Astrocyte (in vitro differentiated cells and primary cell): ENCODE measurements around the gene TMEM100. TPM values are rescaled to one million over a fixed set of nuclear protein-coding genes. Genes with fewer than 3 reads are reported as not detected.

ENCODE experiments used
- DNase-seq: peaks from one replicate; pipeline ENCODE4 v3.0.0-alpha.2; 2010; ENCODE audit warnings: low read depth
- FAIRE-seq: peaks from 2 replicates; lab custom pipeline; 2011; peaks lifted over from hg19 to GRCh38; lab: Jason Lieb, UNC
- H2AFZ ChIP-seq: 2 replicates; pipeline ENCODE4 v1.6.0; 2012; ENCODE audit warnings: low read depth, low read length, inconsistent platforms
- H3K27ac ChIP-seq: 2 replicates; pipeline ENCODE4 v1.5.1; 2011; ENCODE audit warnings: low read depth, low read length, inconsistent platforms
- H3K27me3 ChIP-seq: 2 replicates; pipeline ENCODE4 v1.6.0; 2011; ENCODE audit warnings: low read length, inconsistent platforms; ENCODE audit not compliant: insufficient read depth
- H3K36me3 ChIP-seq: 2 replicates; pipeline ENCODE4 v1.5.1; 2011; ENCODE audit warnings: low read length, inconsistent platforms; ENCODE audit not compliant: insufficient read depth
- H3K4me1 ChIP-seq: 2 replicates; pipeline ENCODE4 v1.5.1; 2011; ENCODE audit warnings: low read length, inconsistent platforms; ENCODE audit not compliant: insufficient read depth
- H3K4me2 ChIP-seq: 2 replicates; pipeline ENCODE4 v1.6.0; 2012; ENCODE audit warnings: low read length, inconsistent platforms
- H3K4me3 ChIP-seq: 2 replicates; pipeline ENCODE4 v1.5.1; 2011; ENCODE audit warnings: low read depth, mild to moderate bottlenecking, low read length, inconsistent platforms; ENCODE audit not compliant: insufficient read depth
- H3K79me2 ChIP-seq: 2 replicates; pipeline ENCODE4 v1.6.0; 2012; ENCODE audit warnings: mild to moderate bottlenecking, low read length, inconsistent platforms; ENCODE audit not compliant: insufficient read depth
- H3K9ac ChIP-seq: 2 replicates; pipeline ENCODE4 v1.6.0; 2012; ENCODE audit warnings: mild to moderate bottlenecking, low read length, inconsistent platforms
- H3K9me3 ChIP-seq: 2 replicates; pipeline ENCODE4 v1.5.1; 2012; ENCODE audit warnings: low read depth, mild to moderate bottlenecking, low read length, inconsistent platforms; ENCODE audit not compliant: insufficient read depth
- H4K20me1 ChIP-seq: 2 replicates; pipeline ENCODE4 v1.6.0; 2012; ENCODE audit warnings: low read length, inconsistent platforms; ENCODE audit not compliant: insufficient read depth
- H3K27ac Mint-ChIP-seq: one replicate; pipeline ENCODE4 v1.8.0; 2021; ENCODE audit warnings: mild to moderate bottlenecking, mixed read lengths; ENCODE audit not compliant: unreplicated experiment
- H3K27me3 Mint-ChIP-seq: one replicate; pipeline ENCODE4 v1.8.0; 2021; ENCODE audit warnings: low read depth, mixed read lengths; ENCODE audit not compliant: unreplicated experiment
- H3K36me3 Mint-ChIP-seq: one replicate; pipeline ENCODE4 v1.8.0; 2021; ENCODE audit warnings: low read depth, mixed read lengths; ENCODE audit not compliant: unreplicated experiment
- H3K4me1 Mint-ChIP-seq: one replicate; pipeline ENCODE4 v1.8.0; 2021; ENCODE audit warnings: low read depth, mixed read lengths; ENCODE audit not compliant: unreplicated experiment
- H3K4me3 Mint-ChIP-seq: one replicate; pipeline ENCODE4 v1.8.0; 2021; ENCODE audit warnings: mild to moderate bottlenecking, moderate library complexity, mixed read lengths; ENCODE audit not compliant: unreplicated experiment
- H3K9me3 Mint-ChIP-seq: one replicate; pipeline ENCODE4 v1.8.0; 2021; ENCODE audit warnings: mild to moderate bottlenecking, mixed read lengths; ENCODE audit not compliant: unreplicated experiment
- CTCF ChIP-seq: IDR thresholded peaks from 2 replicates; pipeline ENCODE4 v1.5.1; 2011; ENCODE audit warnings: low read depth, mild to moderate bottlenecking, inconsistent platforms, low read length, moderate library complexity; ENCODE audit not compliant: insufficient read depth
- EZH2 ChIP-seq: IDR thresholded peaks from 2 replicates; pipeline ENCODE4 v1.6.1; 2012; ENCODE audit warnings: mild to moderate bottlenecking, low read length, inconsistent platforms; ENCODE audit not compliant: insufficient read depth
- total RNA-seq: library from RNA; stranded (reverse); gene quantifications from 2 replicates; pipeline ENCODE4 v1.2.1, GENCODE V29; 2021

The TMEM100 gene
- total RNA-seq, 1 donor from 2014 or later, result 7.3 TPM

- Mint-ChIP-seq H3K9me3 (no peaks in the 10 kb centered on the region), H3K27me3 (no peaks in the 10 kb centered on the region), H3K36me3 (no peaks in the 10 kb centered on the region), H3K27ac (no peak overlapping the region), H3K4me3 (no peak overlapping the region), H3K4me1 (peaks cover 42% of the 10 kb centered on the region)
- Histone ChIP-seq H3K9me3 (no peaks in the 10 kb centered on the region), H3K27ac (no peak overlapping the region), H2AFZ (no peak overlapping the region), H4K20me1 (no peaks in the 10 kb centered on the region), H3K4me3 (no peak overlapping the region), H3K36me3 (no peaks in the 10 kb centered on the region), H3K4me2 (no peak overlapping the region), H3K79me2 (no peaks in the 10 kb centered on the region), H3K9ac (no peak overlapping the region), H3K4me1 (peaks cover 28% of the 10 kb centered on the region), H3K27me3 (no peaks in the 10 kb centered on the region)
- TF ChIP-seq EZH2 (no peak), CTCF (no peak)
- no peak for DNase-seq
- no peak for FAIRE-seq
These were observed 6.8 kb upstream of the TMEM100 start for GRCh38 chr17:55729484-55729883.

DNA sequence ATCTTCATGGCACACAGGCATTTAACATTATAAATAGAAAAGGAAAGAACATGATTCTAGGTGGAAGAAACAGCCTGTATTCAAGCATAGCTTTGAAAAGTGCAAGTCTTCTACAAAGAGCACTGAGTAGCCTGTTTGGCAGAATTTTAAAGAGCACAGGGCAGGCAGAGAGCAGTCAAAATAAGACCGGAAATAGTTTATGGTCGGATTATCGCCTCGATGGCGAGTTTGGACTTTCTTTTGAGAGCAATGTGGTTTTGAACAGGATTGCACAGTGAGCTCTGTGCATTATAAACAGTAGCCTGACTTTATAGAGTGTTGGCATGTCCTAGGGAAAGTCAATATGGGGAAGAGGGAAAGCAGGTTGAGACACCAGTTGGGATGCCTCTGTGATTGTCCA, 6.2 kb upstream of the TMEM100 start:
- no peak overlapping the region for H3K27ac Mint-ChIP-seq
- no peaks in the 10 kb centered on the region for H3K36me3 Mint-ChIP-seq
- H3K36me3 ChIP-seq, result no peaks in the 10 kb centered on the region
- no peaks in the 10 kb centered on the region for H4K20me1 ChIP-seq
- no peak overlapping the region for H3K9ac ChIP-seq
- no peaks in the 10 kb centered on the region for H3K9me3 ChIP-seq
- H3K4me2 ChIP-seq, result no peak overlapping the region
- H2AFZ ChIP-seq, result no peak overlapping the region
- peaks cover 22% of the 10 kb centered on the region for H3K4me1 ChIP-seq
- H3K4me1 Mint-ChIP-seq, result peaks cover 35% of the 10 kb centered on the region
- no peaks in the 10 kb centered on the region for H3K9me3 Mint-ChIP-seq
- H3K27me3 ChIP-seq, result no peaks in the 10 kb centered on the region
- H3K27ac ChIP-seq, result no peak overlapping the region
- H3K4me3 Mint-ChIP-seq, result no peak overlapping the region
- no peaks in the 10 kb centered on the region for H3K27me3 Mint-ChIP-seq
- no peak overlapping the region for H3K4me3 ChIP-seq
- H3K79me2 ChIP-seq, result no peaks in the 10 kb centered on the region
- DNase-seq, result no peak
- no peak for TF ChIP-seq EZH2
- TF ChIP-seq CTCF, result no peak
- FAIRE-seq, result no peak

DNA sequence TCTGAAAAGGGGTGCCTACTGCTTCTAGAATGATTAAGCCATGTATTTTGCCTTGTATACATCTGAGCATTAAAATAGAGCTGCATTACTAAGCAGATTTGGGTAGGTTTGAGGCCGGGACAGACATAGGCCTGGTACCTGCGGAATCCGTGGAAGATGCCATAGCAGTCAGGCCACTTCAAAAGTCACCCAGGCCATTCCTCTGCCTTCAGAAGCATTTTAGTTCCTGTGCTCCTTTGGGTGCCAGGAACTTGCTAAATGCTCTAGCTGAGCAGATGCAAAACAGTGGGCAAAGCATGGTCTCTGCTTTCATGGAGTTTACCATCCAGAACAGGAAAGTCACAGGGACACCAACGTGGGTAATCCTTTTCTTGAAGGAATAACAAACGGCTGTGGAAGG, 5.7 kb upstream of the TMEM100 start:
- Histone ChIP-seq H2AFZ (no peak overlapping the region), H3K9ac (no peak overlapping the region), H4K20me1 (no peaks in the 10 kb centered on the region), H3K79me2 (no peaks in the 10 kb centered on the region), H3K4me2 (no peak overlapping the region), H3K36me3 (no peaks in the 10 kb centered on the region), H3K4me3 (no peak overlapping the region), H3K4me1 (peaks cover 21% of the 10 kb centered on the region), H3K9me3 (no peaks in the 10 kb centered on the region), H3K27ac (no peak overlapping the region), H3K27me3 (no peaks in the 10 kb centered on the region)
- Mint-ChIP-seq H3K27me3 (no peaks in the 10 kb centered on the region), H3K9me3 (no peaks in the 10 kb centered on the region), H3K27ac (no peak overlapping the region), H3K4me3 (no peak overlapping the region), H3K4me1 (peaks cover 35% of the 10 kb centered on the region), H3K36me3 (no peaks in the 10 kb centered on the region)
- no peak for DNase-seq
- TF ChIP-seq CTCF (no peak), EZH2 (no peak)
- no peak for FAIRE-seq
